Urothelium cell line (cell line): Measurements from ENCODE around the gene UNC5A.

Experiments used
- DNase-seq: peaks from one replicate; pipeline ENCODE4 v3.0.0; 2011; ENCODE audit warnings: low spot score, mixed read lengths
- FAIRE-seq: peaks from 2 replicates; lab custom pipeline; 2011; peaks lifted over from hg19 to GRCh38; lab: Jason Lieb, UNC

The UNC5A gene

GRCh38 chr5:176912115-176912514 is 101.8 kb downstream of the UNC5A start:
- no peak for FAIRE-seq
- no peak for DNase-seq

GRCh38 chr5:176915906-176916305 is 105.5 kb downstream of the UNC5A start:
- DNase-seq (no peak), FAIRE-seq (no peak)

GRCh38 chr5:176916337-176916736 is 106.0 kb downstream of the UNC5A start:
- FAIRE-seq (no peak), DNase-seq (no peak)

- DNase-seq (no peak), FAIRE-seq (no peak)
Observed at GRCh38 chr5:176918613-176919012, 108.3 kb downstream of the UNC5A start.

GRCh38 chr5:176921714-176922113 is 111.4 kb downstream of the UNC5A start:
- DNase-seq (no peak), FAIRE-seq (no peak)

GRCh38 chr5:176922817-176923216 is 112.5 kb downstream of the UNC5A start:
- no peak for FAIRE-seq
- no peak for DNase-seq

- no peak for FAIRE-seq
Observed at GRCh38 chr5:176927562-176927961, 117.2 kb downstream of the UNC5A start.

GRCh38 chr5:176929654-176930053 is 119.3 kb downstream of the UNC5A start:
- DNase-seq = no peak
- no peak for FAIRE-seq

More at GRCh38 chr5:176927562-176927961, 117.2 kb downstream of the UNC5A start:
- no peak for DNase-seq
